Measurements from ENCODE around the gene SPPL2C. TPM values are rescaled to one million over a fixed set of nuclear protein-coding genes. Genes with fewer than 3 reads are reported as not detected.

The SPPL2C gene
- total RNA-seq, 4 donors from 2014 or later, result not detected

- Histone ChIP-seq H3K27ac (no peak overlapping the region), H3K27me3 (no peaks in the 10 kb centered on the region), H3K4me1 (no peaks in the 10 kb centered on the region), H3K4me3 (no peak overlapping the region), H3K9me3 (no peaks in the 10 kb centered on the region), H3K36me3 (no peaks in the 10 kb centered on the region)
- DNase-seq, result no peak
- no peak for TF ChIP-seq CTCF (IDR thresholded peaks at IDR 0.05)
- no peak for TF ChIP-seq POLR2A (IDR thresholded peaks at IDR 0.05)
Observed at GRCh38 chr17:45871718-45872117, 27.0 kb downstream of the SPPL2C start.

- Histone ChIP-seq H3K27ac (no peak overlapping the region), H3K4me3 (no peak overlapping the region), H3K27me3 (no peaks in the 10 kb centered on the region), H3K4me1 (no peaks in the 10 kb centered on the region), H3K9me3 (no peaks in the 10 kb centered on the region), H3K36me3 (no peaks in the 10 kb centered on the region)
- no peak for DNase-seq
- no peak for TF ChIP-seq CTCF (IDR thresholded peaks at IDR 0.05)
- TF ChIP-seq POLR2A (IDR thresholded peaks at IDR 0.05), result no peak
Observed at GRCh38 chr17:45873728-45874127, 29.0 kb downstream of the SPPL2C start.

- Histone ChIP-seq H3K27me3 (no peaks in the 10 kb centered on the region), H3K27ac (no peak overlapping the region), H3K9me3 (no peaks in the 10 kb centered on the region), H3K4me1 (no peaks in the 10 kb centered on the region), H3K36me3 (no peaks in the 10 kb centered on the region), H3K4me3 (no peak overlapping the region)
- TF ChIP-seq POLR2A (IDR thresholded peaks at IDR 0.05), result no peak
- DNase-seq, result no peak
Observed at GRCh38 chr17:45874151-45874550, 29.5 kb downstream of the SPPL2C start.

- no peaks in the 10 kb centered on the region for H3K9me3 ChIP-seq
- no peak overlapping the region for H3K4me3 ChIP-seq
- H3K27ac ChIP-seq, result no peak overlapping the region
- no peaks in the 10 kb centered on the region for H3K4me1 ChIP-seq
- no peaks in the 10 kb centered on the region for H3K27me3 ChIP-seq
- no peak for TF ChIP-seq CTCF (IDR thresholded peaks at IDR 0.05)
- TF ChIP-seq POLR2A (IDR thresholded peaks at IDR 0.05), result no peak
- DNase-seq, result no peak
- no peaks in the 10 kb centered on the region for H3K36me3 ChIP-seq
Observed at GRCh38 chr17:45876539-45876938, 31.9 kb downstream of the SPPL2C start.

- TF ChIP-seq POLR2A (IDR thresholded peaks at IDR 0.05) (no peak), CTCF (IDR thresholded peaks at IDR 0.05) (no peak)
- Histone ChIP-seq H3K9me3 (no peaks in the 10 kb centered on the region), H3K27ac (no peak overlapping the region), H3K27me3 (no peaks in the 10 kb centered on the region), H3K4me3 (no peak overlapping the region), H3K36me3 (no peaks in the 10 kb centered on the region), H3K4me1 (no peaks in the 10 kb centered on the region)
- DNase-seq, result no peak
Observed at GRCh38 chr17:45877467-45877866, 32.8 kb downstream of the SPPL2C start.

- H3K27ac ChIP-seq, result no peak overlapping the region
- H3K4me1 ChIP-seq, result no peaks in the 10 kb centered on the region
- no peak overlapping the region for H3K4me3 ChIP-seq
- peaks cover 0 to 6% (median 0%) of the 10 kb centered on the region in 4 donors for H3K9me3 ChIP-seq
- H3K36me3 ChIP-seq, result no peaks in the 10 kb centered on the region
- DNase-seq, result no peak
- TF ChIP-seq POLR2A (IDR thresholded peaks at IDR 0.05), result no peak
- no peak for TF ChIP-seq CTCF (IDR thresholded peaks at IDR 0.05)
- H3K27me3 ChIP-seq, result no peaks in the 10 kb centered on the region
Observed at GRCh38 chr17:45883063-45883462, 38.4 kb downstream of the SPPL2C start.

All from Peyer's patch (tissue), 4 donors.